Medulla oblongata (tissue), 1 donor: ENCODE data around the gene SLC30A9.

Experiments
- DNase-seq: peaks from one replicate; pipeline ENCODE4 v3.0.0-alpha.2; 2015; ENCODE audit errors: extremely low spot score

The SLC30A9 gene

GRCh38 chr4:41999321-41999720 lies 9.0 kb downstream of the SLC30A9 start:
- DNase-seq: no peak

- no peak for DNase-seq
These were observed 17.9 kb downstream of the SLC30A9 start for GRCh38 chr4:42008011-42008786.

- DNase-seq: no peak
These were observed 25.1 kb downstream of the SLC30A9 start for GRCh38 chr4:42015438-42015837.

- DNase-seq: no peak
These were observed 28.1 kb downstream of the SLC30A9 start for GRCh38 chr4:42018451-42018850.

DNA sequence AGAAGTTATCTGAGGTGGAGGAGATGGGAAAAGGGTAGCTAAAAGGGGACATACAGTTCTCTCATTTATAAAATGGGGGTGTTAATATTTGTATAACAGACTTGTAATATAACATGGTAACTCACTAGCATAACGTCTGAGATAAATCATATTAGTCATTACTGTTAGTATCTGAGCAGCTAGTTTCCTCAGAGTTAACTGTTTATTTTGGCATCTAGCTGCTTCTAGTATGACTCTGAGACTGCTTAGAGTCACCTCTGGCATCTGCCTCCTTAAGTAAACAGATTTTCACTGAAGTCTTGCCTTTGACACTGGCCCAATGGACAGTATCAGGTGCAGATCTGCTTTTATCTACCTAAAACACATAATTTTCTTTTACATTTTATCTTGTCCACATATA lies 58.1 kb downstream of the SLC30A9 start:
- DNase-seq: no peak

DNA sequence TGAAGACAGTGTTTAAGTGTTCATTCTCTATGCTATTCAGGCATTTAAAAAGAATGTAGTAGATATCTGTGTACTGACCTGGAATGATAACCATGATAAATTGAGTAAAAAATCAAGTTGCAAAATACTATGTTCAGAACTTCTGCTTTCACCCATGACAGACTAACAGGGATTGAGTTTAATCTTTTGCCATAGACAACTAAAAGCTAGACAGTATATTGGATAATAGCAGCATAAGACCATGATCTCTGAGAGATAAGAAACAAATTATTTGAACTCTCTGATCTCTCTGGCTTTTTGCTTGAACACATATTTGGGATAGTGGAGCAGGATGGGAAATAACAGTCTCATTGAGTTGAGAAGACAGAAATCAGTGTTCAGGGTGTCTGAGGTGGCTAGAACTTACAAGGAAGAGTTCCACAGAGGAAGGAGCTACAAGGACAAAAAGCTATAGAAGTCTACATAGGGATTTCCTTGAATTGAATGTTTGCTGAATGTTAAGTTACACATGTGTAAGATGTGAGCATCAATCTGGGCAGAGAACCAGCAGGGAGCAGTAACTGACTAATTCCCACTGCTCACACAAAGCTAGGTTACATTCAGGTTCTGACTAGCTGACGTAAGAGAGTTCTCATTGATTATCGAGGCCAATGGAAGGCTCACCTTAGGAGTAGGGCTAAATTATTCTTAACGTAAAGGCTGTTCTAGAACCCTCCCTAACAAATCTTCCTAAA lies 60.4 kb downstream of the SLC30A9 start:
- no peak for DNase-seq

- DNase-seq: no peak
These were observed 76.1 kb downstream of the SLC30A9 start for GRCh38 chr4:42066402-42066801.

DNA sequence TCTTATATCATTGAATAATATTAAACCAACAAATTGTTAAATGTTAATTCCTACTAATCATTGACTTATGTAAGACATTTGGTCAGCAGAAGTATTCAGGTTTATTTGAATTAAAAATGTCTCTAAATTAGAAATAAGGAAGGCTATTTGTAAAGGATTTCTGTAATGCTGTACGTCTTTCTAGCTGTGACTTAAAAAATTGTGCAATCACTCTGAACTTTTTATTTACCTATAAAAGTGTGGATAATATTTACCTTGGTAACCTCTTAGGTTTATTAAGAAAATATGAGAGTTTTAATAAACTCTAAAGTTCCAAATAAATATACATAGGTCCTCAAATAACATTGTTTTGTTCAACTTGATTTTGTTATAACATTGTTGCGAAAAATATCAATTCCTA lies 76.9 kb downstream of the SLC30A9 start:
- no peak for DNase-seq

GRCh38 chr4:42070463-42070862 lies 80.1 kb downstream of the SLC30A9 start:
- no peak for DNase-seq

- DNase-seq: no peak
These were observed 84.0 kb downstream of the SLC30A9 start for GRCh38 chr4:42074294-42074693.

- DNase-seq: no peak
These were observed 88.0 kb downstream of the SLC30A9 start for GRCh38 chr4:42078184-42078801.

GRCh38 chr4:42080306-42080705 lies 90.0 kb downstream of the SLC30A9 start:
- DNase-seq: no peak

DNA sequence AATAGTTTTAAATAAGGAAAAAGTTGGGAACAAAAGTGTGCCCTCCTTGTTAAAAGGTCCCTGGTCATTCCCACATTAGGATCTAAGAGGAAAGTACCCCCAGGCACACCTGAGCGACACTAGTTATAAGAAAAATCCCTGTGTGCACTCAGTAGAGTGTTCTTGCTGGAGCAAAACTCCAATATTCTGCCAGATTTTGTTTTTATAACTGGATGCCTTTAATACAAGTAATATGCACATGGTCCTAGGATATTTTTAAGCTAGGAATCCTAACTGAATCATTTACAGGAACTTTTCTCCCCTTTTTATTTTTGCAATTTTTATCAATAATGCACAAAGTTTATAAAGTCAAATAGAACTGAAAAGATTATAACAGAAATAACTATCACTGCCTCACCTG lies 93.5 kb downstream of the SLC30A9 start:
- DNase-seq: no peak

DNA sequence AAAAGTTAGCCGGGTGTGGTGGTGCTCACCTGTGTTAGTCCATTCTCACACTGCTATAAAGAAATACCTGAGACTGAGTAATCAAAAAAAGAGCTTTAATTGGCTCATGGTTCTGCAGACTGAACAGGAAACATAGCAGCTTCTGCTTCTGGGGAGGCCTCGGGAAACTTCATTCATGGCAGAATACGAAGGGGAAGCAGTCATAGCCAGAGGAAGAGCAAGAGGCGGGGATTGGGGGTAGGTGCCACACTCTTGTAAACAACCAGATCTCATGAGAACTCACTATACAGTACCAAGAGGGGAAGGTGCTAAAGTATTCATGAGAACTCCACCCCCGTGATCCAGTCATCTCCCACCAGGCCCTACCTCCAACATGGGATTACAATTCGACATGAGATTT lies 98.1 kb downstream of the SLC30A9 start:
- DNase-seq: no peak

- no peak for DNase-seq
These were observed 111.2 kb downstream of the SLC30A9 start for GRCh38 chr4:42101446-42101975.

- no peak for DNase-seq
These were observed 114.2 kb downstream of the SLC30A9 start for GRCh38 chr4:42104521-42104920.

DNA sequence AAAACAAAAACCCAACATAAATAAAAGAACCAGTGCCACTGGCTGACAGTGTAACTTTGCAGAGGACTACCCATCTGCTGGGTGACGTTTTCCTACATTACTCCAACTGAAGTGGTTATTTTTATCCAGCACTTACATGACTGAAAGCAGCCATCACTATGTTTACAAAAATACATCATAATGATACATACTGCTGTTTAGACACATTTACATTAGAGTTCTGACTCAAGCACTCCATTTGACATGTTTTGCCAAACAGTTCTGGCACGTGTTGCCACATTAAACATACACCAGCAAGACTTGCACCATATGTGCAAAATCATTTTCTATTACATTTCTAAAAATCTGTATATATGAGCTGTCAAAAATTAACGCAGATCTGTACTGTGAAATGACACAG lies 122.5 kb downstream of the SLC30A9 start:
- DNase-seq: no peak

DNA sequence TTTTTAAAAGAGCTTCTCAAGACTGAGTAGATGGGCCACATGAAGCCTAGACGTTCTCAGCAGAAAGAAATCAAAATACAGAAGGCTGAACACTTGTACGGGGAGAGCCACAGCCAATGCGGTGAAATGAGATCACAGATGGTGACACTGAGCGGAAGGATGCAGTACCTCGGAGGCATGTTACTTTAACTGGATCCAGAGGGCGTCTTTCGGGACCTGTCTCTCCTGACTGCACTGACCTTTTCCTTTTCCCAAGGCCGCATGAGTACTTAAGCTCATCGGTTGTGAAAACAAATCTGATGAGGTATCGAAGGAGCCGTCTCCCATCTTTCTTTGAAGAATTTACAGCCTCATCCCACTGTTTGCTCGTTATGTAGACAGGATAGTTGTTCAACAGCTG lies 129.6 kb downstream of the SLC30A9 start:
- no peak for DNase-seq

- no peak for DNase-seq
These were observed 131.9 kb downstream of the SLC30A9 start for GRCh38 chr4:42122237-42122636.

DNA sequence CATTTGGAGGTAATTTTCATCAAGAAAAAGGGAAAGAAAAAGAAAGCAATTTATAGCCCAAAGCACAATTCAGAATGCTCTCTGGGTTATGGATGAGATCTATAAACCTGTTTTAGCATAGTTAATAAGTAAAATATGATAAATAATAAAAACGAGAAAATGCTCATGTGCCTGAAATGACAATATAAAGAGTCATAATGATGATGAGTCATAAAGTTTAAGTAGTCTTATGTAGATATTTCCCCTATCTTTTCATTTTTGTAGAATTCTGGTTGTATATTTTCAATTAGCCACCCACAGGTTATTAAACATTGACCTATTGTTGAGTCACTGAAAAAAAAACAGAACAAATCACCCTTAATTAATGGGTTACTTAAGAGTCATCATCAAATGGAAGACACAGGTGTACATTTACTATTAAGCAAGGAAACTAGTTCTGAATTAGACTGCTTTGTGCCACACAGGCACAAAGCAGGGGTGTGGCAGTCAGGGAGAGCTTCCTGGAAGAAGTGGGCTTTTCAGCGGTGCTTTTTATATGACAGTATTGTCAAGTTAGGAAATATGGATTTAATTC lies 132.8 kb downstream of the SLC30A9 start:
- no peak for DNase-seq

DNA sequence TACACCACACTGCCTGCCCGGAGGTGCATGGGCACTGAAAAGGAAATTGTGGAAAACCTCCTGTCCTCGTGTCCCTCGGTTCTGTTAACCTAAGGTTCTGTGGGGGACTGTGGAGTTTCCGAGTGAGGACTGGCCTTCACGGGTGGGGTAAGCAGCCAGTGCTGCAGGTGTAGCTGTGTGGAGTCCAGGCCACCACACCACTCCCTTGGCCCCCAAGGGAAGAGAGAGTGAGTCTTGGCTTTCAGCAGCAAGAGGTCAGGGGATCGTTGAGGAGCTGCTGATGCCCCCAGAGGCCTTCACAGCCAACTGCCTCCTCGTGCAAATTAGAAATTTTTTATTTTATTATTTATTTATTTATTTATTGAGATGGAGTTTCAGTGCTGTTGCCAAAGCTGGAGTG lies 141.8 kb downstream of the SLC30A9 start:
- DNase-seq: no peak

GRCh38 chr4:42133006-42133405 lies 142.7 kb downstream of the SLC30A9 start:
- no peak for DNase-seq
